ENCODE measurements around the gene THADA. TPM values are rescaled to one million over a fixed set of nuclear protein-coding genes. Genes with fewer than 3 reads are reported as not detected.
A peak's percentile ranks its signal among the peaks of the same experiment; 100 is the strongest.

THADA gene
- polyA plus RNA-seq, 1 donor (not counting 4 experiments of a cell fraction or from before 2014, with no cell fraction given), result 22.6 TPM

GRCh38 chr2:43509886-43510285, 86.0 kb downstream of the THADA start:
- no peak overlapping the region for H3K27ac ChIP-seq (ENCODE audit: control insufficient read depth, insufficient read depth, low read length)
- H2AFZ ChIP-seq (ENCODE audit: control insufficient read depth, low read length), result no peak overlapping the region
- dilution Hi-C loops (cut with MboI; ENCODE audit: extremely low pct_ligation_motif_present, low sequenced_read_pairs), result no loop called here
- H4K20me1 ChIP-seq (ENCODE audit: control insufficient read depth, extremely low read depth, insufficient read depth, low read length), result no peaks in the 10 kb centered on the region
- no peaks in the 10 kb centered on the region for H3K9me3 ChIP-seq (ENCODE audit: control insufficient read depth, low read depth, low read length)
- H3K36me3 ChIP-seq (ENCODE audit: control insufficient read depth in 2 of 2, extremely low read depth in 1 of 2, insufficient read depth in 2 of 2, low read length in 2 of 2), result peaks cover 0 to 3% of the 10 kb centered on the region in 2 experiments
- H3K9me1 ChIP-seq (ENCODE audit: control insufficient read depth, extremely low read depth, insufficient read depth, low read length), result no peaks in the 10 kb centered on the region
- DNase-seq (ENCODE audit: low read depth, low spot score), result no peak
- peaks cover 6% of the 10 kb centered on the region for H3K4me1 ChIP-seq (ENCODE audit: control insufficient read depth, extremely low read depth, insufficient read depth, low read length)
- TF ChIP-seq CTCF (optimal IDR thresholded peaks at IDR 0.05 in 1 of 3, IDR thresholded peaks at IDR 0.05 in 1 of 3, conservative IDR thresholded peaks at IDR 0.05 in 1 of 3; ENCODE audit: extremely low read depth in 1 of 3, insufficient read depth in 2 of 3, low read length in 3 of 3), result no peak
- TF ChIP-seq EZH2 (IDR thresholded peaks at IDR 0.05; ENCODE audit: low read length), result no peak
- H3K4me3 ChIP-seq (ENCODE audit: control insufficient read depth in 2 of 3, extremely low read depth in 1 of 3, insufficient read depth in 2 of 3, low read depth in 1 of 3, low read length in 3 of 3), result no peak overlapping the region
- H3K79me2 ChIP-seq (ENCODE audit: control insufficient read depth, insufficient read depth, low read length), result no peaks in the 10 kb centered on the region
- H3K9ac ChIP-seq (ENCODE audit: control insufficient read depth, extremely low read depth, insufficient read depth, low read length), result no peak overlapping the region
- no peak overlapping the region for H3K4me2 ChIP-seq (ENCODE audit: control insufficient read depth, extremely low read depth, insufficient read depth, low read depth, low read length)
- H3K27me3 ChIP-seq (ENCODE audit: control insufficient read depth, extremely low read depth, insufficient read depth, low read length), result no peaks in the 10 kb centered on the region
- FAIRE-seq, result no peak

- Histone ChIP-seq H3K9me1 (ENCODE audit: control insufficient read depth, extremely low read depth, insufficient read depth, low read length) (no peaks in the 10 kb centered on the region), H3K4me2 (ENCODE audit: control insufficient read depth, extremely low read depth, insufficient read depth, low read depth, low read length) (no peak overlapping the region), H3K79me2 (ENCODE audit: control insufficient read depth, insufficient read depth, low read length) (no peaks in the 10 kb centered on the region), H2AFZ (ENCODE audit: control insufficient read depth, low read length) (no peak overlapping the region), H3K36me3 (ENCODE audit: control insufficient read depth in 2 of 2, extremely low read depth in 1 of 2, insufficient read depth in 2 of 2, low read length in 2 of 2) (peaks cover 0 to 3% of the 10 kb centered on the region in 2 experiments), H3K27me3 (ENCODE audit: control insufficient read depth, extremely low read depth, insufficient read depth, low read length) (no peaks in the 10 kb centered on the region), H3K9ac (ENCODE audit: control insufficient read depth, extremely low read depth, insufficient read depth, low read length) (no peak overlapping the region), H4K20me1 (ENCODE audit: control insufficient read depth, extremely low read depth, insufficient read depth, low read length) (no peaks in the 10 kb centered on the region), H3K9me3 (ENCODE audit: control insufficient read depth, low read depth, low read length) (no peaks in the 10 kb centered on the region), H3K4me3 (ENCODE audit: control insufficient read depth in 2 of 3, extremely low read depth in 1 of 3, insufficient read depth in 2 of 3, low read depth in 1 of 3, low read length in 3 of 3) (no peak overlapping the region), H3K4me1 (ENCODE audit: control insufficient read depth, extremely low read depth, insufficient read depth, low read length) (peaks cover 6% of the 10 kb centered on the region), H3K27ac (ENCODE audit: control insufficient read depth, insufficient read depth, low read length) (no peak overlapping the region)
- dilution Hi-C loops (cut with MboI; ENCODE audit: extremely low pct_ligation_motif_present, low sequenced_read_pairs), result no loop called here
- DNase-seq (ENCODE audit: low read depth, low spot score) (no peak), FAIRE-seq (no peak)
- no peak for TF ChIP-seq EZH2 (IDR thresholded peaks at IDR 0.05; ENCODE audit: low read length)
These were observed 87.6 kb downstream of the THADA start for GRCh38 chr2:43508209-43508608.

GRCh38 chr2:43507137-43507536, 88.7 kb downstream of the THADA start:
- Histone ChIP-seq H3K9me3 (ENCODE audit: control insufficient read depth, low read depth, low read length) (no peaks in the 10 kb centered on the region), H3K36me3 (ENCODE audit: control insufficient read depth in 2 of 2, extremely low read depth in 1 of 2, insufficient read depth in 2 of 2, low read length in 2 of 2) (peaks cover 0 to 2% of the 10 kb centered on the region in 2 experiments), H4K20me1 (ENCODE audit: control insufficient read depth, extremely low read depth, insufficient read depth, low read length) (no peaks in the 10 kb centered on the region), H3K9ac (ENCODE audit: control insufficient read depth, extremely low read depth, insufficient read depth, low read length) (no peak overlapping the region), H3K4me3 (ENCODE audit: control insufficient read depth in 2 of 3, extremely low read depth in 1 of 3, insufficient read depth in 2 of 3, low read depth in 1 of 3, low read length in 3 of 3) (no peak overlapping the region), H2AFZ (ENCODE audit: control insufficient read depth, low read length) (no peak overlapping the region), H3K4me1 (ENCODE audit: control insufficient read depth, extremely low read depth, insufficient read depth, low read length) (peaks cover 6% of the 10 kb centered on the region), H3K4me2 (ENCODE audit: control insufficient read depth, extremely low read depth, insufficient read depth, low read depth, low read length) (peak overlapping the region; percentile 9), H3K27me3 (ENCODE audit: control insufficient read depth, extremely low read depth, insufficient read depth, low read length) (no peaks in the 10 kb centered on the region), H3K79me2 (ENCODE audit: control insufficient read depth, insufficient read depth, low read length) (no peaks in the 10 kb centered on the region), H3K9me1 (ENCODE audit: control insufficient read depth, extremely low read depth, insufficient read depth, low read length) (no peaks in the 10 kb centered on the region), H3K27ac (ENCODE audit: control insufficient read depth, insufficient read depth, low read length) (peak overlapping the region; percentile 21)
- DNase-seq (ENCODE audit: low read depth, low spot score) (no peak), FAIRE-seq (peak; percentile 84)
- TF ChIP-seq CTCF (optimal IDR thresholded peaks at IDR 0.05 in 1 of 3, IDR thresholded peaks at IDR 0.05 in 1 of 3, conservative IDR thresholded peaks at IDR 0.05 in 1 of 3; ENCODE audit: extremely low read depth in 1 of 3, insufficient read depth in 2 of 3, low read length in 3 of 3), result no peak
- TF ChIP-seq EZH2 (IDR thresholded peaks at IDR 0.05; ENCODE audit: low read length), result no peak
- dilution Hi-C loops (cut with MboI; ENCODE audit: extremely low pct_ligation_motif_present, low sequenced_read_pairs), result no loop called here

All from keratinocyte (primary cell).